ENCODE data around the gene USP22.

The USP22 gene

DNA sequence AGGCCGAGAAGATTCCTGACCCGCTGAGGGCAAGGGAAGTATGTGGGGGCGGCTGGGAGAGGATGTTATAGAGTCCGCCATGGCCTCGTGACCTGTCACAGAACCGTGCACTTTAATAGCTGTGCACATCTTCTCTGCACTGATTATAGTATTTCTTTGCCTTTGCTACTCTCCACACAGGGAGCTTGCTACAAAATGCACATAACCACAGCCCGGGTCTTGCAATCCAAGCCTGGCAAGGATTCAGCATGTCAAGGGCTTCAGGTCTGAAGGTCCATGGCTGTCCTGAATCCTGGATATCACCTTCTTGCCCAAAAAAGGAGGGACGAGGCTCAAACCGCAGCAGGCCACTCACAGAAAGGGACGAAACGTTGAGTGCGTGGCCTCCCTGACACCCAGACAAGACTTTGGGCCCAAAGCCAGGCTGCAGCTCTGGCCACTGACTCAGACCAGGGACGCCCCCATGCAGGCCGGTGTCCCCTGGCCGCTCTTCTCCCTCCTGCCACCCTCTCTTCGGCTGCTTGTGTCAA is 43.7 kb downstream of the USP22 start:
- no peak for DNase-seq

GRCh38 chr17:20998571-20999043 is 44.2 kb downstream of the USP22 start:
- DNase-seq: no peak

DNA sequence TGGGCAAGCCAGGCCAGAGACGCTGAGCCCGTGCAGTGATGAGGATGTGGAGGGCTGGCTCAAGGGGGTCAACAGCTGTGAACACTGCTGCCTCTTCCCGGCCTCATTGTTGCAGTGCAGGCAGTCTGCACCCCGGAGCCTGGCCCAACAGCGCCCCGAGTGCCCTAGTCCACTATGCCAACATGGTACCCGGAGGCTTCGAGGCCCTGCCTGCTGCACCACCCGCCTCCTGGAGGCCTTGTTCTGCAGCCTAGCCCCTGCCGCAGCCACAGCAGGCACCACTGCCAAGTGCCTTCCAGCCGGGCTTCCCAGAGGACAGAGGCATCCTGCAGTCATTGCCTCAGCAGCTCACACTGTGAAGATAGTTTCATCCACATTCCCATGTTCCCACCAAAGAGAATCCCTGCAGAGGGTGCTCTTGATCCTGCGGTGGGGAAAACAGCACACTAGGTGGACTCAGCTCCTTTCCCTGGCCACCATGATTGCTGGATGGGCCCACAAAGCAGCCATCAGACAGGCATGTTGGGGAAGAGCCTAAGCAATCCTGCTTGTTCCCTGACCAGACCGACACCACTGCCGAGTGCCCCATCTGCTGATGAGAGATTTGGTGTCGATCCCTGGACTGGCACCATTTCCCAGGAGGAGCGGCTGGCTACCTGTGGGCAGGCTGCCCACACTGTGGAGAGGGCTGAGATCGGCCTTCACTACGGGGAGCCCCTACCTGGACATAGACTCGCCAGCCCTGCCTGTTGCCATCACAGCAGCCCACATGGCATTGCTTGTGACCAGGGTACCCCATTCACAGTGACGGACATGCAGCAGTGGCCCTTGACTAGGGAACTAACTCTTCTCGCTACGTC is 44.9 kb downstream of the USP22 start:
- no peak for DNase-seq

- DNase-seq: no peak
Observed at GRCh38 chr17:20996724-20997615, 45.8 kb downstream of the USP22 start.

DNA sequence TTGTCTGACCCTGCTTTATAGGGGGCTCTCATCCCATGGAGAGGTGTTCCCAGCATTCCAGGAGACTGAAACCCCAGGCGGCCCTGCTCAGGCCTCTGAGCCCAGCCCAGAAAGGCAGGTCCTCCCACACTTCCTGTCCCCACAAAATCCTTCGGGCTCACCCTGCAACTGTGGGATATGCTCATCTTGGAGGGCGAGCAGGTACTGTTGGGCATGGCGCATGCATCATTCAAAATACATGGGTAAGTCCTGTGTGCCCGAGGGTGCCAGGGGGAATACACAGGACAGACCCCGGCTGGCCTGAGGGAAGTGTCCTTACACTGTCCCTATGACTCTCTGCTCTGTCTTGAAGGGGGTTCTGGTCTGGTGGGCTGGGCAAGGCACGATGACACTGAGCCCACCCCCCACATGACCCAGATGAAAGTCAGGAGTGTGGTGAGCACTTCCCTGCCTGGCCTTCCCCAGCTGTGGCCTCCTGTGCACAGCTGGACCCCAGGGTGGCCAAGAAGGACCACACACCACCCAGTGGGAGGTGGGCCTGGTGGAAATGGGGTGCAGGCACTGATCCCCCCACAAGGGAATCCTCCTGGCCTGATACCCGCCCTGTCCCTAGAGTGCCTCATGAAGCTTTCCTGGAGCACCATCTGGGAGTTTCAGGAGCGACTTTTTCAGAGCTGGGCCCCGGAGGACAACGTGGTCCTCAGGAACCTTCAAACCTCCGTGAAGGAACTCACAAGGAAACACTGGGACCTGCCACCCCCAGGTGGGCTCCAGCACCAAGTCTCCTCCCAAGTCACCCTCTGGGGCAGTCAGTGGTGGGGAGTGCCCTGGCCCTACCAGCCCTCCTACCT is 46.7 kb downstream of the USP22 start:
- no peak for DNase-seq

DNA sequence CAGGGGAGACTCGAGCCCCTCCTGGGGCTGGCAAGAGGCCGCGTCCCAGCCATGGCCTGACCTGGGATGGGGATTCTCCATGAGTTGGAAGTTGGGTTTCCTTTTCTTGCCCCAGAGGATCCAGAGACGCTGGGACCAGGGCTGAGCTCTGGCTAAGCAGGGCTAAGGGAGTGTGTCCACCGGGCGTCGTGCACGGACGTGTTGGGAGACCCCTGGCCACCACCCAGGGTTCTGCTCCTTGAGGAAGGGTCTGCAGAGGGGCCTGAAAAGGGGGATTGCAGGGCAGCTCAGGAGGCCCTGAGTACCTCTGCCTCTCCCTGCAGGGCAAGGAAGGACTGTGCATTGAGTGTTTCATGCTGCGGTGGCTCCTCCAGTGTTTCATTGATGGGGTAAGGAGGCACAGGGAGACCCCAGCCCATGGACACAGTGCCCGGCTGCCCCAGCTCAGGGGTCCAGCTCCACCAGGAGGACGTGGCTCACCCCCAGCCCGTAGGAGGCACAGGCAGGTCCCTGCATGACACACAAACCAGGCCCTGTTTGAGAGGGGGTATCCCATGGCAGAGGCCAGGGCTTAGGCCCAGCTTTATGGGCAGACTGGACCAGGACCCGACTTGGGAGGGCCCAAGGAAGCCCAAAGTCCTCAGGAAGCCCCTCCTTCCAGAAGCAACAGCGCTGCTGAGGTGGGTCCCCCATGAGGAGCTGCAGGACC is 47.5 kb downstream of the USP22 start:
- no peak for DNase-seq

DNA sequence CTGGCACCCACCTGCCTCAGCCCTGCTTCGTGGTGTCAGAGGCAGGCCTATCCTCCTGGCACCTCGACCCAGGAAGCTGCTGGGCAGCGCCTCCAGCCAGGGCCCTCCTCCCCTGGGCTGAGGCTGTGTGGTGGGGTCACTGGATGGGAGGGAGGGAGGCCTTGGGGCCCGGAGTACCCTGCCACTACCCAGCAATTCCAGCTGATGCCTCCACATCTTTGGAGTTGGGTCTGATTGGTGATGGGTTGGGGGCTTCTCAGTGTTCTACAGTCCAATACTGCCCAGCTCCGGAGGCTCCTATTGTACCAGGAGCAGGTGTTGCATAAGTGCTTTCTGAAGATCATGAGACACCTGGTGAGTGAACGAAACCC is 48.0 kb downstream of the USP22 start:
- no peak for DNase-seq

DNA sequence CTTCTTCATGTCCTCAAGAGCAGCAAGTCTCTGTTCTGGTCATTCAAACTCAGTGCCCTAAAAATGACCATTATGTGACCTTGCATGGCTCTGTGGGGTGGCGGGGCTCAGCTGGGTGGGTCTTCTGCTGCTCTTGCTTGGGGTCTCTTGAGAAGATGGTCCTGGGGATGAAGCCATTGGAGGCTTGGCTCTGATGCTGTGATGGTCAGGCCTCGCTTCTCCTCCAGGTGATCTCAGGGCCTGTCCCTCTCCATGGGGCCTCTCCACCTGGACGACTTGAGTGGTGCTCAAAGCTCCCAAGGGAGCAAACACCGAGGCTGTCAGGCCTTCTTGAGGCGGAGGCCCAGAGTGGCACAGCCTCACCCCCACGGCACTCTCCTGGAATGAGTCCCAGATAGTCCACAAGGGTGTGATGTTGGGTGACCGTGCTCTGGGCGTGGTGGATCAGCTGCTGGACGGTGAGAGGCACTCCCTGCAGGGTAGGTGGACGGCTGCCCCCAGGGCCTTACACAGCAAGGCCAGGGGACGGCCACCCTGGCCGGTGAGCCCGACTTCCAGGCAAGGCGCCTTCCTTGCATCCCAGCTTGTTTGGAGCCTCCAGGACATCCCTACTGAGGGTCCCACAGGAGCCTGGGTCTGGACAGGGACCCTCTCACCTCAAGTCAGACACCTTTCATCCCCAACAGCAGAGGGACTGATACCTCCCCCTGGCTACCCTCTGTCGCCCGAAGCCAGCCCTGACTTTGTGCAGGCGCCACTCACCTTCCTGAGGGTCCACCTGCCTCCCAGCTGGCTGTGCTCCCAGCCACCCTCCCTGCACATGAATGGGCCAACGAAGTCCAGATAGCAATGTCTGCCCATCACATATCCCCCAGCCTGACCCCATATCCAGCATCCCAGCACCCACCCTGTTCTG is 48.7 kb downstream of the USP22 start:
- no peak for DNase-seq

DNA sequence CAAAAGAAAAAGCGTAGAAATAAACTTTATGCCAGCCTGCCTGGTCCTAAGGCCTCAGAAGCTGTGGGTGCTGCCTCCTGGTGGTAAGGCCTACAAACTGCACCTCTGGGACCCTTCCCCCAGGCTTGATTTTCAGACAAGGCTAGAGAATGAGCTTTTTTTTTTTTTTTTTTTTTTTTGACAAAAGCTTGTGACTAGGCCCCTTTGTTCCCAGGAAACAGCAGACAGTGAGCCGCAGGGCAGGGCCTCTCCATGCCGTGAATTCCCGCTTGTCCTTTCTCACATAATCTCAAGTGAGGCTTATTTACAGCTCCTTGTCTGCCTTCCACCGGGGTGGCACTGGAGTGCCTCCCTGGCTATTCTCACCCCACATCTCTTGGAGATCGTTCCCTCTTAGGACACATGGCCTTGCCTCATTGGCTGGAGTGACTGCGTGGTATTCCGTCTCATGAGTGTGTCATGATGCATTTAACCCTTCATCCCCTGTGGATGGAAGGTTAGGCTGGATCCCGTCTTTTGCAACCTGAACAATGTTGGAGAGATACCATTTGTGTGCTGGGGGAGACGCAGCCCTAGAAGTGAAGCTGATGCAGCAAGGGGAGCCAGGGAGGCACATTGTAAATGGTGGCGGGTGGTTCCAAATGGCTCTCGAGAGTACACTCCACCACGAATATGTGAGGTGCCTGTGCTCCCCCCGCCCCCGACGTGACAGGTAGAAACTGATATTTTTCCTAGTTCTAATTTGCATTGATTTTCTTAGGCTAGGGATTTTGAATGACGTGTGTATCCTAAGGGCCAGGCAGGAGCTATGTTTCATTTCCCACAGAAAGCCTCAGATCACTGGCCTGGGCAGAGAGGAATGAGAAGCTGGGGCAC is 49.6 kb downstream of the USP22 start:
- peak; percentile 27 for DNase-seq

GRCh38 chr17:20992416-20992815 is 50.4 kb downstream of the USP22 start:
- no peak for DNase-seq

DNA sequence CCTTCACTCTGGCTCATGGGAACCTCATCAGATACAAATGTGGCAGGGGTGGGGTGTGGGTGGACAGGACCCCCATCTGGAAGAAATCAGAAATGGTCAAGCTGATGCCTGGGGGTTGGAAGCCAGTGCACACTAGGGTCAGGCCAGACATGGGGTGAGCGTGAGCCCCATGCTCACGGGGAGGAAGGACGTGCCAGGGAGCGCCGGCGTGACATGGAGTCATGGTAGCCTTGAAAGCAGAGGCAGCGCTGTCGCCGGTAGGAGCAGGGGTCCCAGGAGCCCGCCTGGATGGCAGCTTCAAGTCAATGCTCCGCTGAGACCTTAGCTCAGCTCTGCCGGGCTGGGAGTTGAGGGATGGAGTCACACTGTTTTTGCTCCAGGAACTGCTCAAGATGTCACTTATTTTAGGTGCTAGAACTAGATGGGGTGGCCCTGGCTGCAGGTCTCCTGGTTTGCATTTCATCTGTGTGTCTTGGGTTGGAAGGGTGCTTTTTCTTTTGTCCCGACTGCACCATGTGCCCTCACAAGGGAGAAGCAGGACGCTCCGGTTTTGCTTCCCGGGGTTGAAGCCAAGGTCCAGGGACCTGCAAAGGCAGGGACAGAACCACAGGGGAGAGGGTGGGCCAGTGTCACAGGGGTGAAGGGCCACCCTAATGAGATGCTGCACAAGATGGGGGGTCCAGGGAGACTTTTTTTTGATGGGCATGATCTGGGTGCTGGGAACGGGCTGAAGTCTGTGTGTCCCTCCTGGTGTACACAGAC is 51.4 kb downstream of the USP22 start:
- DNase-seq: no peak

- DNase-seq: no peak
Observed at GRCh38 chr17:20989991-20990855, 52.6 kb downstream of the USP22 start.

DNA sequence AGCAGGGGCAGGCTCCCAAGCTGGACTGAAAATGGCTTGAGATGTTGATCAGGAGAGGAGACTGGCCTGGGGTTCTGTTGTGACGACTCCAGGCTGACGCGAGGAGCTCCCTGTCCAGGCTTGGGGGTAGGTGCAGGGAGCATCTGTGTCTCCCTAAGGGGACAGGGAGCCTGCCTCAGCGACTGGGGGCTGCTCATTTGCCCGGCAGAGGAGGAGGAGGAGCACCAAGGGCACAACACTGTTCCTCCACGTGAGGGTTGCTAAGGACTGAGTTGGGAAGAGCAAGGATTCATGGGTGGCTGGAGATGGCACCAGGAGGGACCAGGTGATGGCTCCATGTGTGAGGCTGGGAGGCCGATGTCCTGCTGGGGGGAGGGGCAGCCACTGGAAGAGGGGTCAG is 53.3 kb downstream of the USP22 start:
- no peak for DNase-seq

- DNase-seq: no peak
Observed at GRCh38 chr17:20988896-20989295, 53.9 kb downstream of the USP22 start.

DNA sequence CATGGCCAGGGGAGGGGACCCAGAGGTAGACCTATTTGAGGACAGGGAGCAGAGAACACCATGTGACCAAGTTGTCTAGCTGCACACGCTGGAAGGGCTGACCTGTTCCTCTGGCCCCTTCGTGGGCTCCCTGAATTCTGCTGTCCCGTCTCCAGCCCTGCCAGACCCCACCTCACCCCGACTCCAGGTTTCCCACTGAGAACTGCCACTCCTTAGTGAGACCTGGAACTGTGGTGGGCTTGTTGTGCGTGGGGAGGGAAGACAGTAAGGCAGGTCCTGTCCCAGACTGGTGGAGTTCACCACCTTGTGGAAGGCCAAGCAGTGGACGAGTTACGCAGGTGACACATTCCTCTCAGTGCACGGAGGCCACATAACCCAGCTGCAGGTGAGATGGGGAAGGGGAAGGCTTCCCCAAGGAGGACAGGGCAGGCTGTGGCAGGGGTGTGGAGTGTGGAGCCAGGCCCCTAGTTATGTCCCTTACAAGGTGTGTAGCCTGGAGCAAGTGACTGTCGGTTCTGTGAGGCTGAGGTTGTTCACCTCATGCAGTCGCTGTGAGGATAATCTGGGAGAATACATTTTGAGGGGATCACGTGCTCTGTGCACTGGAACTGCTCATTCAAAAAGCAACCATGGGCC is 54.7 kb downstream of the USP22 start:
- DNase-seq: no peak

DNA sequence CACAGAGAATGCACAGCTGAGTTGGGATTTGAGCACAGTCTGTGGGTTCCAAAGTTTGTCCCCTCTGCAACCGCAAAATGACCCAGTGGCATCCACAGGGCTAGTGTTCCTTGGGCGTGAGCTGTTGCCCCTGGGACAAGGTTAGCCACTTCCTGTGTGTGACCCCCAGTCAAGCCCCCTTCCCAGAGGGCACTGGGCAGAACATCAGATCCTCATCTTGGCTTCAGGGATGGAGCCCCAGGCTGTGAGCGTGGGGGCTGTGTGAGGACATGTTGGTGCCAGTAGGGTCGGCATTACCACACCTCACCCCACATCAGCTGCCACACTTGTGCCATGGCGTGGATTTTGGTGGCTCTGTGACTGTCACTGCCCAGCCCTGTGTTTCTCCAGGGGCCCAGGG is 55.3 kb downstream of the USP22 start:
- DNase-seq: no peak

- DNase-seq: no peak
Observed at GRCh38 chr17:20986767-20987510, 55.9 kb downstream of the USP22 start.
